K562 (cell line): Measurements from ENCODE around the gene CTXN1. TPM values are rescaled to one million over a fixed set of nuclear protein-coding genes. Genes with fewer than 3 reads are reported as not detected.
A peak's percentile ranks its signal among the peaks of the same experiment; 100 is the strongest.

Source experiments
- BACH1 ChIP-seq: fragments of 200-800 bp; sonication (Bioruptor generic); IDR thresholded peaks from 2 replicates; pipeline ENCODE4 v1.6.1; 2016; ENCODE audit warnings: missing genetic modification characterization, missing compliant biosample characterization
- FIP1L1 ChIP-seq: fragments of 200-400 bp; formaldehyde crosslinking; IDR thresholded peaks from 2 replicates; pipeline ENCODE4 v1.6.1; 2018; ENCODE audit warnings: mild to moderate bottlenecking, low read depth, low read length; ENCODE audit not compliant: poor library complexity, severe bottlenecking
- FOXA1 ChIP-seq: fragments of 450-650 bp; IDR thresholded peaks from 2 replicates; pipeline ENCODE4 v1.6.1; 2016; ENCODE audit warnings: mild to moderate bottlenecking, borderline replicate concordance
- FOXA3 ChIP-seq, 2 experiments: fragments of 450-650 bp in 1 of 2; sonication (generic) in 1 of 2; formaldehyde crosslinking; IDR thresholded peaks in 1 of 2; conservative IDR thresholded peaks in 1 of 2; 2 replicates each; pipeline versions ENCODE4 v1.4.0 to v1.8.0; 2020 to 2022; ENCODE audit warnings: mild to moderate bottlenecking in 2 of 2, missing genetic modification reagents in 1 of 2
- FOXK1 ChIP-seq: sonication (generic); formaldehyde crosslinking; IDR thresholded peaks from 2 replicates; pipeline ENCODE4 v1.8.0; 2022; ENCODE audit warnings: missing genetic modification reagents, mild to moderate bottlenecking, borderline replicate concordance
- GTF3C2 ChIP-seq: IDR thresholded peaks from 3 replicates; pipeline ENCODE4 v1.6.1; 2011; ENCODE audit warnings: borderline replicate concordance, mild to moderate bottlenecking, moderate library complexity; ENCODE audit not compliant: insufficient read length; ENCODE audit errors: extremely low read depth
- RFX1 ChIP-seq: fragments of 450-650 bp; IDR thresholded peaks from 2 replicates; pipeline ENCODE4 v1.6.1; 2016; ENCODE audit warnings: mild to moderate bottlenecking, moderate library complexity
- ZNF146 ChIP-seq: IDR thresholded peaks from one replicate; pipeline ENCODE4 v1.6.1; 2018; ENCODE audit warnings: missing compliant biosample characterization; ENCODE audit not compliant: unreplicated experiment
- ZNF324 ChIP-seq: fragments of 250-450 bp; sonication (Bioruptor Pico); IDR thresholded peaks from 2 replicates; pipeline ENCODE4 v1.4.0; 2020; ENCODE audit warnings: mild to moderate bottlenecking
- ZNF707 ChIP-seq: fragments of 250-450 bp; sonication (Bioruptor Pico); conservative IDR thresholded peaks from 2 replicates; pipeline ENCODE4 v1.8.0; 2022; ENCODE audit warnings: inconsistent platforms, mild to moderate bottlenecking, moderate library complexity
- ZNF785 ChIP-seq: fragments of 250-450 bp; sonication (Bioruptor Pico); IDR thresholded peaks from 2 replicates; pipeline ENCODE4 v1.4.0; 2020; ENCODE audit warnings: mild to moderate bottlenecking
- ZNF79 ChIP-seq: fragments of 250-450 bp; sonication (Bioruptor Pico); IDR thresholded peaks from 2 replicates; pipeline ENCODE4 v1.4.0; 2020; ENCODE audit warnings: low read depth, mild to moderate bottlenecking, moderate library complexity
- polyA plus RNA-seq, 8 experiments: library from polyadenylated mRNA; depleted of rRNA in 4 of 8; stranded (reverse) in 5 of 8; unstranded in 3 of 8; fragments of >200 nt; fragmentation: Nextera tagmentation in 2 of 8; fragmentation: Illumina TruSeq in 1 of 8; extraction: Ambion mirVana in 2 of 8; extraction: Trizol in 1 of 8; gene quantifications; 2 replicates each; pipeline versions ENCODE4 v1.2.1 to v1.2.3, GENCODE V29; 2011 to 2014; ENCODE audit warnings: inconsistent platforms in 1 of 8, missing spikeins in 1 of 8
- total RNA-seq, 7 experiments: library from RNA; depleted of rRNA in 6 of 7; stranded (reverse); fragments of >200 nt in 6 of 7; fragmentation: Illumina TruSeq in 2 of 7; extraction: Trizol in 2 of 7; gene quantifications; 2 replicates each; pipeline versions ENCODE4 v1.2.1 to v1.2.3, GENCODE V29; 2011 to 2021; ENCODE audit warnings: low replicate concordance in 1 of 7
- TF ChIP-seq, protein P1 (sequence below): conservative IDR thresholded peaks from 2 replicates; pipeline ENCODE4 v1.6.1; 2011; ENCODE audit warnings: low read depth, mild to moderate bottlenecking, low read length; ENCODE audit not compliant: control insufficient read depth
- TF ChIP-seq, protein P2 (sequence below): fragments of 250-450 bp; sonication (Bioruptor Pico); IDR thresholded peaks from 2 replicates; pipeline ENCODE4 v1.8.0; 2022; ENCODE audit warnings: inconsistent platforms
- TF ChIP-seq, protein P3 (sequence below): sonication (generic); formaldehyde crosslinking; IDR thresholded peaks from 2 replicates; pipeline ENCODE4 v1.8.1; 2023; ENCODE audit warnings: missing genetic modification reagents, mild to moderate bottlenecking, borderline replicate concordance

CTXN1 gene
- total and polyA plus RNA-seq, 9 of the 15 experiments (the other 6 are each of a cell fraction or from before 2014, with no cell fraction given), result 0.15 to 37.4 (median 1.8) TPM; not detected in 2

DNA sequence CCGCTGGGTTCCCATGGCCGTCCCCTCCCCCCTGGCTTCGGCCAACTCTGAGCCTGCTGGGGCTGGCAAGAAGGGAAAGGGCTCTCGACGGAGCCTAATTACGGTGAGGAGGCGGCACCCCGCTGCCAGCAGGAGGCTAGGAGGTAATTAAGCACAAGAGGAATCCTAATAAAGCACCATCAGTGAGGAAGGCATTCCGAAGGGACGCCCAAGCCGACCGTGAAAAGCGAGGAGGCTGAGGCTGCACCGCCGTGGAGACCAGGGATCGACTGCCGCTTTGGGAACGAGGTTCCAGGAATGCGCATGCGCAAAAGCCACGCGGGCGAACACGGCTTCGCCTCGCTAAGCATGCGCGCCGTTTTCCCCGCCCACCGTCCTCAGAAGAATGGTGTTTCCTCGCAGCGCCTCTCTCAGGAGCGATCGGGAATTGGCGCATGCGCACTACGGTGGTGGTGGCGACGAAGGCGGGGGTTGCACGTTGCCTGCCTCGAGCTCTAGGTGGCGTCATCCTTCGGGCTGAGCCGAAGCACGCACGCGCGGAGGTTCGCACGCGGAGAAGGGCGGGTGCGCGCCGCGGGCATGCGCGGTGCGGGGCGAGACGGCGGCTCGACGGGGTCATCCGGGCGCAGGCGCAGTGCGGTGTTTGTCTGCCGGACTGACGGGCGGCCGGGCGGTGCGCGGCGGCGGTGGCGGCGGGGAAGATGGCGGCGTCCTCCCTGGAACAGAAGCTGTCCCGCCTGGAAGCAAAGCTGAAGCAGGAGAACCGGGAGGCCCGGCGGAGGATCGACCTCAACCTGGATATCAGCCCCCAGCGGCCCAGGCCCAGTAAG is 22.5 kb downstream of the CTXN1 start, which contains the start of gene MAP2K7 (continued):
- TF ChIP-seq, protein P1, sequence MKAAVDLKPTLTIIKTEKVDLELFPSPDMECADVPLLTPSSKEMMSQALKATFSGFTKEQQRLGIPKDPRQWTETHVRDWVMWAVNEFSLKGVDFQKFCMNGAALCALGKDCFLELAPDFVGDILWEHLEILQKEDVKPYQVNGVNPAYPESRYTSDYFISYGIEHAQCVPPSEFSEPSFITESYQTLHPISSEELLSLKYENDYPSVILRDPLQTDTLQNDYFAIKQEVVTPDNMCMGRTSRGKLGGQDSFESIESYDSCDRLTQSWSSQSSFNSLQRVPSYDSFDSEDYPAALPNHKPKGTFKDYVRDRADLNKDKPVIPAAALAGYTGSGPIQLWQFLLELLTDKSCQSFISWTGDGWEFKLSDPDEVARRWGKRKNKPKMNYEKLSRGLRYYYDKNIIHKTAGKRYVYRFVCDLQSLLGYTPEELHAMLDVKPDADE, result no peak; the same call in none of the 2 replicates
- TF ChIP-seq, protein P2, sequence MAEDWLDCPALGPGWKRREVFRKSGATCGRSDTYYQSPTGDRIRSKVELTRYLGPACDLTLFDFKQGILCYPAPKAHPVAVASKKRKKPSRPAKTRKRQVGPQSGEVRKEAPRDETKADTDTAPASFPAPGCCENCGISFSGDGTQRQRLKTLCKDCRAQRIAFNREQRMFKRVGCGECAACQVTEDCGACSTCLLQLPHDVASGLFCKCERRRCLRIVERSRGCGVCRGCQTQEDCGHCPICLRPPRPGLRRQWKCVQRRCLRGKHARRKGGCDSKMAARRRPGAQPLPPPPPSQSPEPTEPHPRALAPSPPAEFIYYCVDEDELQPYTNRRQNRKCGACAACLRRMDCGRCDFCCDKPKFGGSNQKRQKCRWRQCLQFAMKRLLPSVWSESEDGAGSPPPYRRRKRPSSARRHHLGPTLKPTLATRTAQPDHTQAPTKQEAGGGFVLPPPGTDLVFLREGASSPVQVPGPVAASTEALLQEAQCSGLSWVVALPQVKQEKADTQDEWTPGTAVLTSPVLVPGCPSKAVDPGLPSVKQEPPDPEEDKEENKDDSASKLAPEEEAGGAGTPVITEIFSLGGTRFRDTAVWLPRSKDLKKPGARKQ (CRISPR knock-in tag), result no peak
- no peak for TF ChIP-seq RFX1
- 0 out of 4 replicates have a peak, but pooled peaks of 1 of the 2 experiments have one; percentile 35 for TF ChIP-seq FOXA3 (CRISPR knock-in tag; conservative IDR thresholded peaks at IDR 0.05 in 1 of 2, IDR thresholded peaks at IDR 0.05 in 1 of 2)
- no peak for TF ChIP-seq ZNF79 (CRISPR knock-in tag)
- no peak for TF ChIP-seq BACH1 (tag)
- no peak for TF ChIP-seq FOXA1
- TF ChIP-seq, protein P3, sequence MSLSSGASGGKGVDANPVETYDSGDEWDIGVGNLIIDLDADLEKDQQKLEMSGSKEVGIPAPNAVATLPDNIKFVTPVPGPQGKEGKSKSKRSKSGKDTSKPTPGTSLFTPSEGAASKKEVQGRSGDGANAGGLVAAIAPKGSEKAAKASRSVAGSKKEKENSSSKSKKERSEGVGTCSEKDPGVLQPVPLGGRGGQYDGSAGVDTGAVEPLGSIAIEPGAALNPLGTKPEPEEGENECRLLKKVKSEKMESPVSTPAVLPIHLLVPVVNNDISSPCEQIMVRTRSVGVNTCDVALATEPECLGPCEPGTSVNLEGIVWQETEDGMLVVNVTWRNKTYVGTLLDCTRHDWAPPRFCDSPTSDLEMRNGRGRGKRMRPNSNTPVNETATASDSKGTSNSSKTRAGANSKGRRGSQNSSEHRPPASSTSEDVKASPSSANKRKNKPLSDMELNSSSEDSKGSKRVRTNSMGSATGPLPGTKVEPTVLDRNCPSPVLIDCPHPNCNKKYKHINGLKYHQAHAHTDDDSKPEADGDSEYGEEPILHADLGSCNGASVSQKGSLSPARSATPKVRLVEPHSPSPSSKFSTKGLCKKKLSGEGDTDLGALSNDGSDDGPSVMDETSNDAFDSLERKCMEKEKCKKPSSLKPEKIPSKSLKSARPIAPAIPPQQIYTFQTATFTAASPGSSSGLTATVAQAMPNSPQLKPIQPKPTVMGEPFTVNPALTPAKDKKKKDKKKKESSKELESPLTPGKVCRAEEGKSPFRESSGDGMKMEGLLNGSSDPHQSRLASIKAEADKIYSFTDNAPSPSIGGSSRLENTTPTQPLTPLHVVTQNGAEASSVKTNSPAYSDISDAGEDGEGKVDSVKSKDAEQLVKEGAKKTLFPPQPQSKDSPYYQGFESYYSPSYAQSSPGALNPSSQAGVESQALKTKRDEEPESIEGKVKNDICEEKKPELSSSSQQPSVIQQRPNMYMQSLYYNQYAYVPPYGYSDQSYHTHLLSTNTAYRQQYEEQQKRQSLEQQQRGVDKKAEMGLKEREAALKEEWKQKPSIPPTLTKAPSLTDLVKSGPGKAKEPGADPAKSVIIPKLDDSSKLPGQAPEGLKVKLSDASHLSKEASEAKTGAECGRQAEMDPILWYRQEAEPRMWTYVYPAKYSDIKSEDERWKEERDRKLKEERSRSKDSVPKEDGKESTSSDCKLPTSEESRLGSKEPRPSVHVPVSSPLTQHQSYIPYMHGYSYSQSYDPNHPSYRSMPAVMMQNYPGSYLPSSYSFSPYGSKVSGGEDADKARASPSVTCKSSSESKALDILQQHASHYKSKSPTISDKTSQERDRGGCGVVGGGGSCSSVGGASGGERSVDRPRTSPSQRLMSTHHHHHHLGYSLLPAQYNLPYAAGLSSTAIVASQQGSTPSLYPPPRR, result no peak
- TF ChIP-seq ZNF146 (CRISPR knock-in tag), result no peak
- TF ChIP-seq ZNF324 (CRISPR knock-in tag), result no peak
- TF ChIP-seq GTF3C2, result no peak
- no peak for TF ChIP-seq FIP1L1
- no peak for TF ChIP-seq ZNF707 (CRISPR knock-in tag)
- TF ChIP-seq FOXK1 (CRISPR knock-in tag), result no peak
- no peak for TF ChIP-seq ZNF785
